K562 (cell line): ENCODE results near the gene ACTL9. TPM values are rescaled to one million over a fixed set of nuclear protein-coding genes. Genes with fewer than 3 reads are reported as not detected.

ENCODE experiments used
- ATAC-seq: fragments of 200-7000 bp; cut with Tn5 transposase; 3 replicates; pipeline ENCODE4 v1.9.1; 2020; ENCODE audit warnings: moderate library complexity
- BruUV-seq: library from RNA; stranded (reverse); fragments of 400-500 nt; replicated peaks from 2 replicates; lab custom pipeline; 2021; lab: Mats Ljungman, UMichigan
- CTCF ChIA-PET: fragments of 300-600 bp; formaldehyde crosslinking; extraction: SDS; loops from one replicate; lab custom pipeline; 2021; ENCODE audit warnings: low intra/inter-chr PET ratio; lab: Yijun Ruan, JAX
- POLR2A ChIA-PET: fragments of 300-600, 350-650 bp; sonication (Branson Sonifier 250); formaldehyde crosslinking; extraction: SDS; loops from one replicate; lab custom pipeline; 2021; ENCODE audit warnings: antibody characterized with exemption, inconsistent platforms; lab: Yijun Ruan, JAX
- DNase-seq, 4 experiments: peaks; one replicate each; pipeline versions ENCODE4 v3.0.0 to v3.0.0-alpha.2; 2011 to 2018; ENCODE audit warnings: low spot score in 3 of 4, mixed read lengths in 3 of 4; ENCODE audit errors: extremely low read depth in 1 of 4
- FAIRE-seq: peaks from 2 replicates; lab custom pipeline; 2011; peaks lifted over from hg19 to GRCh38; lab: Jason Lieb, UNC
- H2AFZ ChIP-seq: 2 replicates; pipeline ENCODE4 v1.6.0; 2011; ENCODE audit warnings: low read depth, low read length, control low read depth, inconsistent platforms
- H3K27ac ChIP-seq: fragments of 200-600 bp; 3 replicates; pipeline ENCODE4 v1.8.0; 2011; ENCODE audit warnings: low read depth, mild to moderate bottlenecking, control low read depth, inconsistent platforms, low read length, moderate library complexity, mixed read lengths; ENCODE audit errors: extremely low read depth
- H3K27me3 ChIP-seq, 2 experiments: fragments of 300-600 bp in 1 of 2; 2 replicates in 1 of 2; 3 replicates in 1 of 2; pipeline versions ENCODE4 v1.6.0 to v1.8.0; 2011; ENCODE audit warnings: inconsistent platforms in 2 of 2, low read length in 2 of 2, mild to moderate bottlenecking in 1 of 2, mixed read lengths in 1 of 2, moderate library complexity in 1 of 2; ENCODE audit not compliant: control insufficient read depth in 2 of 2, insufficient read depth in 2 of 2
- H3K36me3 ChIP-seq: fragments of 300-600 bp; 3 replicates; pipeline ENCODE4 v1.8.0; 2011; ENCODE audit warnings: mild to moderate bottlenecking, low read length, inconsistent platforms; ENCODE audit not compliant: control insufficient read depth, insufficient read depth
- H3K4me1 ChIP-seq, 2 experiments: fragments of 200-600 bp in 1 of 2; replicated peaks in 1 of 2; 2 replicates in 1 of 2; 3 replicates in 1 of 2; pipeline versions ENCODE4 v1.5.1 to v1.8.0; 2011; ENCODE audit warnings: inconsistent platforms in 2 of 2, low read length in 2 of 2, mild to moderate bottlenecking in 1 of 2, mixed read lengths in 1 of 2, moderate library complexity in 1 of 2; ENCODE audit not compliant: control insufficient read depth in 2 of 2, insufficient read depth in 2 of 2
- H3K4me2 ChIP-seq: 2 replicates; pipeline ENCODE4 v1.6.1; 2011; ENCODE audit warnings: low read length, control low read depth, inconsistent platforms, mixed read lengths; ENCODE audit not compliant: insufficient read depth
- H3K4me3 ChIP-seq: fragments of 200-600 bp; sonication (generic), shearing (Covaris generic); 2 replicates; pipeline ENCODE4 v1.5.1; 2016; ENCODE audit warnings: control low read depth, inconsistent platforms
- H3K79me2 ChIP-seq: fragments of 200-600 bp; 3 replicates; pipeline ENCODE4 v1.8.0; 2011; ENCODE audit warnings: low read length, inconsistent platforms; ENCODE audit not compliant: control insufficient read depth, insufficient read depth
- H3K9ac ChIP-seq, 2 experiments: 2 replicates each; pipeline versions ENCODE4 v1.6.0 to v1.6.1; 2011; ENCODE audit warnings: low read depth in 2 of 2, low read length in 2 of 2, control low read depth in 1 of 2, inconsistent platforms in 1 of 2, mild to moderate bottlenecking in 1 of 2, mixed read lengths in 1 of 2; ENCODE audit not compliant: insufficient read depth in 1 of 2
- H3K9me1 ChIP-seq: one replicate; pipeline ENCODE4 v1.6.0; 2011; ENCODE audit warnings: inconsistent platforms, mild to moderate bottlenecking, low read length, moderate library complexity; ENCODE audit not compliant: control insufficient read depth, insufficient read depth
- H3K9me3 ChIP-seq: replicated peaks from 2 replicates; pipeline ENCODE4 v1.5.1; 2011; ENCODE audit warnings: low read depth, low read length, inconsistent platforms; ENCODE audit not compliant: control insufficient read depth, insufficient read depth
- H4K20me1 ChIP-seq: replicated peaks from 2 replicates; pipeline ENCODE4 v1.6.1; 2011; ENCODE audit warnings: low read length, inconsistent platforms, mixed read lengths; ENCODE audit not compliant: control insufficient read depth, insufficient read depth
- HMBOX1 ChIP-seq: sonication (generic); IDR thresholded peaks from 2 replicates; pipeline ENCODE4 v1.6.1; 2016
- IRF9 ChIP-seq: fragments of 450-650 bp; IDR thresholded peaks from 2 replicates; pipeline ENCODE4 v1.6.1; 2016; ENCODE audit warnings: missing biosample characterization, missing genetic modification characterization
- MYC ChIP-seq, 2 experiments: fragments of 250-450 bp in 1 of 2; sonication (Bioruptor Pico) in 1 of 2; IDR thresholded peaks; 2 replicates each; pipeline versions ENCODE4 v1.5.1 to v1.6.1; 2012 to 2021; ENCODE audit warnings: low read depth in 2 of 2, borderline replicate concordance in 1 of 2, improper control_type of control experiment in 1 of 2, low read length in 1 of 2, mild to moderate bottlenecking in 1 of 2, moderate library complexity in 1 of 2
- NEUROD1 ChIP-seq: fragments of 150-350 bp; IDR thresholded peaks from 2 replicates; pipeline ENCODE4 v1.6.1; 2014; ENCODE audit warnings: borderline replicate concordance, low read length, low read depth; ENCODE audit not compliant: partially characterized antibody
- NFE2 ChIP-seq: IDR thresholded peaks from 2 replicates; pipeline ENCODE4 v1.6.1; 2014; ENCODE audit warnings: antibody characterized with exemption, low read depth
- PKNOX1 ChIP-seq: fragments of 450-650 bp; IDR thresholded peaks from 2 replicates; pipeline ENCODE4 v1.6.1; 2016
- POLR2G ChIP-seq: fragments of 200-400 bp; formaldehyde crosslinking; IDR thresholded peaks from 2 replicates; pipeline ENCODE4 v1.6.1; 2017; ENCODE audit warnings: low read depth, mild to moderate bottlenecking, antibody characterized with exemption, low read length, moderate library complexity
- RAD21 ChIP-seq, 2 experiments: fragments of 250-450 bp in 1 of 2; fragments of 450-650 bp in 1 of 2; sonication (Bioruptor Pico) in 1 of 2; formaldehyde crosslinking in 1 of 2; IDR thresholded peaks in 1 of 2; conservative IDR thresholded peaks in 1 of 2; 2 replicates each; pipeline versions ENCODE4 v1.4.0 to v1.8.0; 2020 to 2022; ENCODE audit warnings: mild to moderate bottlenecking in 2 of 2, moderate library complexity in 1 of 2
- RCOR1 ChIP-seq, 2 experiments: IDR thresholded peaks; 2 replicates each; pipeline ENCODE4 v1.6.1; 2012; ENCODE audit warnings: low read depth in 2 of 2, low read length in 2 of 2, borderline replicate concordance in 1 of 2, improper control_type of control experiment in 1 of 2
- SMAD3 ChIP-seq: fragments of 450-650 bp; formaldehyde crosslinking; conservative IDR thresholded peaks from 2 replicates; pipeline ENCODE4 v1.4.0; 2020; ENCODE audit warnings: mild to moderate bottlenecking
- ZBTB2 ChIP-seq: fragments of 450-650 bp; IDR thresholded peaks from 2 replicates; pipeline ENCODE4 v1.6.1; 2016; ENCODE audit warnings: antibody characterized with exemption
- ZBTB9 ChIP-seq: fragments of 450-650 bp; formaldehyde crosslinking; IDR thresholded peaks from 2 replicates; pipeline ENCODE4 v1.4.0; 2020; ENCODE audit warnings: mild to moderate bottlenecking, moderate library complexity
- ZEB2 ChIP-seq: fragments of 450-650 bp; IDR thresholded peaks from 2 replicates; pipeline ENCODE4 v1.6.1; 2016
- WGBS: fragments of 100-300 bp; shearing (Covaris generic); methylation state at CpG from one replicate; pipeline ENCODE4 v1.1.6; 2016; ENCODE audit warnings: low coverage, mixed read lengths; ENCODE audit not compliant: insufficient coverage; ENCODE audit errors: missing lambda C conversion rate; 5-methylcytosine and 5-hydroxymethylcytosine counted together
- in situ Hi-C: fragments of 300-500 bp; cut with MboI; formaldehyde crosslinking; loops from 4 replicates; pipeline ENCODE4 v1.15.0; 2018; ENCODE audit warnings: inconsistent platforms, mixed read lengths
- intact Hi-C: fragments of 100-400 bp; cut with micrococcal nuclease; formaldehyde crosslinking; loops from 2 replicates; pipeline ENCODE4 v1.14.2; 2022
- polyA plus RNA-seq, 8 experiments: library from polyadenylated mRNA; depleted of rRNA in 4 of 8; stranded (reverse) in 5 of 8; unstranded in 3 of 8; fragments of >200 nt; fragmentation: Nextera tagmentation in 2 of 8; fragmentation: Illumina TruSeq in 1 of 8; extraction: Ambion mirVana in 2 of 8; extraction: Trizol in 1 of 8; gene quantifications; 2 replicates each; pipeline versions ENCODE4 v1.2.1 to v1.2.3, GENCODE V29; 2011 to 2014; ENCODE audit warnings: inconsistent platforms in 1 of 8, missing spikeins in 1 of 8
- total RNA-seq, 7 experiments: library from RNA; depleted of rRNA in 6 of 7; stranded (reverse); fragments of >200 nt in 6 of 7; fragmentation: Illumina TruSeq in 2 of 7; extraction: Trizol in 2 of 7; gene quantifications; 2 replicates each; pipeline versions ENCODE4 v1.2.1 to v1.2.3, GENCODE V29; 2011 to 2021; ENCODE audit warnings: low replicate concordance in 1 of 7

ACTL9 gene
- total and polyA plus RNA-seq, 9 of the 15 experiments (the other 6 are each of a cell fraction or from before 2014, with no cell fraction given): not detected

GRCh38 chr19:8681345-8682029 lies 17.1 kb downstream of the ACTL9 start:
- no peak for ATAC-seq
- Histone ChIP-seq H4K20me1 (no peaks in the 10 kb centered on the region), H3K27me3 (no peaks in the 10 kb centered on the region), H3K4me2 (no peak overlapping the region), H3K9ac (no peak overlapping the region), H3K4me3 (no peak overlapping the region), H2AFZ (no peak overlapping the region), H3K36me3 (no peaks in the 10 kb centered on the region), H3K4me1 (peaks cover 0 to 7% of the 10 kb centered on the region in 2 experiments; a peak in 3 of 5 replicates), H3K27ac (no peak overlapping the region), H3K79me2 (no peaks in the 10 kb centered on the region), H3K9me3 (no peaks in the 10 kb centered on the region), H3K9me1 (no peaks in the 10 kb centered on the region)
- WGBS: 8% methylated on average over 2 of the region's 2 CpGs
- POLR2A ChIA-PET: no interaction called here
- no TSS peak for BruUV-seq
- CTCF ChIA-PET: interaction anchor here (0.6 kb wide), 1 partner anchor 561 kb away, joined by 3 read pairs; no protein-coding TSS in a partner anchor
- FAIRE-seq: no peak
- in situ Hi-C loops (no loop called here), intact Hi-C loops (no loop called here)
- DNase-seq: no peak
- TF ChIP-seq NFE2: no peak
- TF ChIP-seq IRF9 (tag): no peak
- no peak for TF ChIP-seq RAD21 (CRISPR knock-in tag; conservative IDR thresholded peaks at IDR 0.05 in 1 of 2, IDR thresholded peaks at IDR 0.05 in 1 of 2)
- TF ChIP-seq NEUROD1: no peak
- no peak for TF ChIP-seq MYC (IDR thresholded peaks at IDR 0.05; ENCODE audit: low read depth, low read length)
- TF ChIP-seq MYC (CRISPR knock-in tag; IDR thresholded peaks at IDR 0.05; ENCODE audit: borderline replicate concordance, low read depth): no peak
- 0 out of 4 replicates have a peak, but pooled peaks of 1 of the 2 experiments have one; percentile 5 for TF ChIP-seq RCOR1 (IDR thresholded peaks at IDR 0.05; ENCODE audit: borderline replicate concordance in 1 of 2, low read depth in 2 of 2, low read length in 2 of 2)
- TF ChIP-seq ZBTB9 (CRISPR knock-in tag): no peak
- 0 out of 2 replicates have a peak, but pooled peaks have one; percentile 12 for TF ChIP-seq SMAD3 (CRISPR knock-in tag)
- no peak for TF ChIP-seq ZBTB2
- peak; percentile 80; the same call in 1 of the 2 replicates for TF ChIP-seq ZEB2
- no peak for TF ChIP-seq PKNOX1
- no peak for TF ChIP-seq POLR2G
- TF ChIP-seq HMBOX1: 0 out of 2 replicates have a peak, but pooled peaks have one; percentile 40
